Common myeloid progenitor, CD34-positive (primary cell): ENCODE measurements around the gene PCSK9.
A peak's percentile ranks its signal among the peaks of the same experiment; 100 is the strongest.

Source experiments
- CTCF ChIA-PET: fragments of 350-600 bp; sonication (Branson Sonifier 250); formaldehyde crosslinking; loops from one replicate; lab custom pipeline; 2021; ENCODE audit warnings: antibody characterized with exemption; lab: Charles Lee
- POLR2A ChIA-PET: fragments of 350-600 bp; sonication (Branson Sonifier 250); formaldehyde crosslinking; loops from one replicate; lab custom pipeline; 2021; ENCODE audit warnings: antibody characterized with exemption; lab: Charles Lee
- DNase-seq, 3 donors: peaks; one replicate each; pipeline versions ENCODE4 v3.0.0 to v3.0.0-alpha.2; 2013
- H3K27ac ChIP-seq, 2 experiments: 1 replicate in 1 of 2; 2 replicates in 1 of 2; pipeline ENCODE4 v1.7.0; 2013; ENCODE audit warnings: inconsistent platforms in 2 of 2, low read length in 2 of 2, mild to moderate bottlenecking in 2 of 2, low read depth in 1 of 2, moderate library complexity in 1 of 2; ENCODE audit not compliant: severe bottlenecking in 2 of 2, insufficient read depth in 1 of 2, poor library complexity in 1 of 2
- H3K27me3 ChIP-seq, 5 experiments: replicated peaks in 2 of 5; 1 replicate in 3 of 5; 2 replicates in 2 of 5; pipeline versions ENCODE4 v1.6.1 to v1.7.0; 2013; ENCODE audit warnings: low read length in 4 of 5, mild to moderate bottlenecking in 2 of 5, moderate library complexity in 2 of 5, inconsistent platforms in 1 of 5; ENCODE audit not compliant: insufficient read depth in 5 of 5, control insufficient read depth in 4 of 5
- H3K36me3 ChIP-seq, 4 experiments: 1 replicate in 2 of 4; 2 replicates in 2 of 4; pipeline versions ENCODE4 v1.6.1 to v1.7.0; 2013; ENCODE audit warnings: low read length in 3 of 4, control low read depth in 1 of 4, mild to moderate bottlenecking in 1 of 4; ENCODE audit not compliant: control insufficient read depth in 4 of 4, insufficient read depth in 4 of 4
- H3K4me1 ChIP-seq, 4 experiments: 1 replicate in 3 of 4; 2 replicates in 1 of 4; pipeline versions ENCODE4 v1.6.1 to v1.7.1; 2013; ENCODE audit warnings: low read length in 3 of 4, mild to moderate bottlenecking in 3 of 4, control low read depth in 1 of 4, inconsistent platforms in 1 of 4, moderate library complexity in 1 of 4; ENCODE audit not compliant: control insufficient read depth in 4 of 4, insufficient read depth in 4 of 4; ENCODE audit errors: control extremely low read depth in 1 of 4
- H3K4me3 ChIP-seq, 7 experiments: 1 replicate in 4 of 7; 2 replicates in 3 of 7; pipeline versions ENCODE4 v1.5.1 to v1.7.0; 2013; ENCODE audit warnings: mild to moderate bottlenecking in 7 of 7, low read length in 6 of 7, moderate library complexity in 6 of 7, inconsistent platforms in 2 of 7, low read depth in 2 of 7, control low read depth in 1 of 7; ENCODE audit not compliant: insufficient read depth in 4 of 7, control insufficient read depth in 1 of 7; ENCODE audit errors: extremely low read depth in 1 of 7
- H3K9me3 ChIP-seq, 5 experiments: 1 replicate in 4 of 5; 2 replicates in 1 of 5; pipeline versions ENCODE4 v1.6.1 to v1.7.1; 2013; ENCODE audit warnings: low read length in 4 of 5, mild to moderate bottlenecking in 2 of 5, inconsistent platforms in 1 of 5, low read depth in 1 of 5, moderate library complexity in 1 of 5; ENCODE audit not compliant: control insufficient read depth in 4 of 5, insufficient read depth in 2 of 5; ENCODE audit errors: control extremely low read depth in 1 of 5
- WGBS: methylation state at CpG from one replicate; pipeline ENCODE4 v1.1.5; 2013; ENCODE audit not compliant: insufficient coverage; 5-methylcytosine and 5-hydroxymethylcytosine counted together

The PCSK9 gene

GRCh38 chr1:55067914-55068313 is 28.6 kb downstream of the PCSK9 start:
- Histone ChIP-seq H3K9me3 (no peaks in the 10 kb centered on the region), H3K27me3 (no peaks in the 10 kb centered on the region), H3K27ac (no peak overlapping the region), H3K4me1 (no peaks in the 10 kb centered on the region), H3K4me3 (no peak overlapping the region), H3K36me3 (peaks cover 21 to 61% (median 40%) of the 10 kb centered on the region in 4 experiments)
- POLR2A ChIA-PET = no interaction called here
- WGBS = no CpG with 5 or more reads among the region's 1 CpG
- CTCF ChIA-PET = no interaction called here
- no peak for DNase-seq

DNA sequence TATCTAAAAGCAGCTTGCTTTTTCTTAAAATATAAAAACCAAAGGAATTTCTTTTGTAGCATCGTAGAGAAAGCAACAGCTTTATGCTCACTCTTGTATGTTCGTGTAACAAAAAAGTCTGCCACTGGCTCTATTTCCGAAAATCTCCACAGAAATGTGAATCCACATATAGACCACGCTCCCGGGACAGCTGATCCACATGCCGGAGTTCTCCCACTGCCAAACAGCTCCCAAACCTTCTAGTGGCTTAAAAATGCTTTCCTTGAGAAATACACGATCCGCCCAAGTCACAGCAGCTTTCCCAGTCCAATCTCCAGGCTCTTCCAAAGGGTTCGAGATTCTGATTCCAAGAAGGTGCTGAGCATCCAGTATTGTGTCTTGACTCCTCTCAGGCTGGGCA is 29.3 kb downstream of the PCSK9 start:
- DNase-seq = no peak
- peaks cover 26 to 68% (median 47%) of the 10 kb centered on the region in 4 experiments for H3K36me3 ChIP-seq
- 98% methylated on average over 9 of the region's 9 CpGs for WGBS
- no peaks in the 10 kb centered on the region for H3K9me3 ChIP-seq
- H3K4me1 ChIP-seq = no peaks in the 10 kb centered on the region
- no peak overlapping the region for H3K4me3 ChIP-seq
- no peak overlapping the region for H3K27ac ChIP-seq
- CTCF ChIA-PET = no interaction called here
- POLR2A ChIA-PET = no interaction called here
- H3K27me3 ChIP-seq = no peaks in the 10 kb centered on the region

DNA sequence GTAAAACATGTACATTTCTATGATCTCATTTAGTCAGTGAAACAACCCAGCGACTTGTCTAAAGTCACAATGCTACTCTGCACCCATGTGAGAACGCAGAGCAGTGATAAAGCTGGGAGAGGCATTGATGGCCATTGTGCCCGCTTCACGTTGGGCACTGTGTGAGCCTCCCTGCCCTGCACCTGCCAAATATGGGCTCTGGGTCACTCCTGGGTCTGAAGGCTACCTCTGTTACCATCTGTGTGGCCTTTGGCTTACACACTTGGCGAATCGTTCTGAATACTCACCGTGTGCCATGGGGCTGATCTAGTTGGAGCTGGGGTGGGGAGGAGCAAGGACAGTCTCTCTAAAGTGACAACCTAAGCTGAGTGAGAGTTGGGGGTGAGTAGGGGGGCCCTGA is 29.9 kb downstream of the PCSK9 start:
- Histone ChIP-seq H3K4me1 (no peaks in the 10 kb centered on the region), H3K9me3 (no peaks in the 10 kb centered on the region), H3K27me3 (no peaks in the 10 kb centered on the region), H3K27ac (no peak overlapping the region), H3K36me3 (peaks cover 28 to 72% (median 52%) of the 10 kb centered on the region in 4 experiments), H3K4me3 (no peak overlapping the region)
- 97% methylated on average over 7 of the region's 7 CpGs for WGBS
- ChIA-PET CTCF (no interaction called here), POLR2A (no interaction called here)
- DNase-seq = no peak

DNA sequence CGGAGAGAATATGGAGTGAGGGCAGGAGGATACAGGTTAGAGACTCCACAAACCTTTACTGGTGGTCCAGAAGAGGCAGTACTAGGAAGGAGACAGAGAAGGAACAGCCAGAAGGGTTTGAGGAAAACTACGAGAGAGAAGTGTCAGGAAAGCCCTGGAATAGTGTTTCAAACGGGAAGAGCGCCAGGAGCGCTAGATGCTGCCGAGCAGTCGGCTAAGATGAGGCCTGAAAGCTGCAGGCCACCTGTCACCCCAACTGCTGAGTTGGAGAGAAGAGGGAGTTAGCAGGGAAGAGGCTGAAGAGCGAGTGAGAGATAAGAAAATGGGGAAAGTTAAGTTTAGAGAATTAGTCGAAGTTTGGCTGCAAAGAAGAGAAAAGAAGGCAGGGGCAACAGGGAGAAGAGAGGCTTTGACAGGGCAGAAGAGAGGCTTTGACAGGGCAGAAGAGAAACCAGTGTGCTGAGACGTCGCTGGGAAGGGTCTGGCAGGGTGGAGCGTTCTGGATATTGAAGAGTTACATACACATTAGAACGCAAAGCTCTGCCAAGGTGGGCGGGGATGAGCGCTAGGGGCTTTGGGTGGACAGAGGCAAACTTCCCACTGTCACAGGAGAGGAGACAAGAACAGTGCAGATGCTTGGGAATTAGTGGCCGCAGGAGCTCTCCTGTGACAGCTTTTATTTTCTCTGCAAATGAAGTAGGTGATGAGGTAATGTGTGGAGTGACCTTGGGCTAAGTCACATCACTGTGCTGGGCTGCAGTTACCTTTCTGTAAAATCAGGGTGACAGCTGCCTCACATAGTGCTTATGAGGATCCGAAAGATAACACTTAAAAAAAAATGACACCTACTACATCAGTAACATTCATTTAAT is 31.2 kb downstream of the PCSK9 start:
- H3K27me3 ChIP-seq = no peaks in the 10 kb centered on the region
- no peak for DNase-seq
- peaks cover 28 to 84% (median 58%) of the 10 kb centered on the region in 4 experiments for H3K36me3 ChIP-seq
- no peak overlapping the region for H3K27ac ChIP-seq
- no peak overlapping the region for H3K4me3 ChIP-seq
- 97% methylated on average over 16 of the region's 17 CpGs for WGBS
- no peaks in the 10 kb centered on the region for H3K4me1 ChIP-seq
- H3K9me3 ChIP-seq = no peaks in the 10 kb centered on the region
- ChIA-PET CTCF (interaction anchor here (1.1 to 1.4 kb wide), 5 partner anchors 10 to 20 kb away, joined by 3 to 4 read pairs (median 3); no protein-coding TSS in a partner anchor), POLR2A (no interaction called here)

GRCh38 chr1:55071477-55071876 is 32.1 kb downstream of the PCSK9 start:
- ChIA-PET CTCF (interaction anchor here (0.6 to 1.4 kb wide), 5 partner anchors 9 to 21 kb away, joined by 3 to 4 read pairs (median 3); no protein-coding TSS in a partner anchor), POLR2A (no interaction called here)
- H3K27me3 ChIP-seq = no peaks in the 10 kb centered on the region
- H3K4me3 ChIP-seq = no peak overlapping the region
- no peaks in the 10 kb centered on the region for H3K4me1 ChIP-seq
- H3K9me3 ChIP-seq = no peaks in the 10 kb centered on the region
- H3K36me3 ChIP-seq = peaks cover 30 to 91% (median 62%) of the 10 kb centered on the region in 4 experiments
- no peak overlapping the region for H3K27ac ChIP-seq
- DNase-seq = peak; percentile 10 to 30 (median 29)
- WGBS = 79% methylated on average over 5 of the region's 8 CpGs

DNA sequence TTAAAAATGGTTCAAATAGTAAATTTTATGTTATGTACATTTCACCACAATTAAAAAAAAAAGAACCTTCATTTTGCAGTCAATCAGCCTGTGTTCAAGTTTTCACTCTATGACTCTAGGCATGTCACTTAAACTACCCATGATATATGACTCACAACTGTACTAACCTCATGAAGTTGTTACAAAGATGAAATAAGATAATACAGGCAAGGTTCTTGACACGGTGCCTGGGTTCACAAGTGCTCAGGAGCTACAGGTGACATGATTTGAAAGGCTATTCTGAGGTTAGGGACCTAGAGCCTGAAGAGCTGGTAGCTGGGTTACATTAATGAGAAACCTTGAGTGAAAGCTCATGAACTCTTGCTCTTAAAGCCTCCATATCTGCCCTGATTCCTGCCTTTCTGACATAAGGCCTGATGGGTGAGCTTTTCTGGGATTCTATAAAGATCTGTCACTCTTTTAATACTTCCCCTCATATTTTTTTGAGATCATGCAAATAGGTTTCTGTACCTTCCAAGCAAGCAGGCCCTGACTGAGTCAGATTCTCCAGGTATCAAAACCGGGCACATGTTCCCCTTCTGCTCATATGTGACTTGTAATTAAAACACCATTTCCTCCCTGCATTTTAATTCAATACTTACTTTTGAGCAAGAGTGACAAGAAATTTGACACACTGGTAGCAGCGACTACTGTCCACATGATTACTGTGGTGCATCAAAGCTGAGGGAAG is 34.0 kb downstream of the PCSK9 start:
- WGBS = 100% methylated on average over 1 of the region's 3 CpGs
- H3K36me3 ChIP-seq = peaks cover 43 to 98% (median 66%) of the 10 kb centered on the region in 4 experiments
- DNase-seq = no peak

More for the DNA sequence above, 34.0 kb downstream of the PCSK9 start:
- H3K4me1 ChIP-seq = no peaks in the 10 kb centered on the region
- ChIA-PET CTCF (interaction anchor here (0.6 to 1.2 kb wide), 4 partner anchors 8 to 204 kb away, joined by 3 to 4 read pairs (median 3); no protein-coding TSS in a partner anchor), POLR2A (no interaction called here)
- H3K27ac ChIP-seq = no peak overlapping the region
- H3K9me3 ChIP-seq = no peaks in the 10 kb centered on the region
- no peak overlapping the region for H3K4me3 ChIP-seq
- no peaks in the 10 kb centered on the region for H3K27me3 ChIP-seq
